ENCODE results near the gene FMO5.
"Not testable (repeated sequence)": the region's sequence is repeated elsewhere in the genome, so short reads cannot be mapped to it uniquely, and the experiment has no call there.

FMO5 gene

DNA sequence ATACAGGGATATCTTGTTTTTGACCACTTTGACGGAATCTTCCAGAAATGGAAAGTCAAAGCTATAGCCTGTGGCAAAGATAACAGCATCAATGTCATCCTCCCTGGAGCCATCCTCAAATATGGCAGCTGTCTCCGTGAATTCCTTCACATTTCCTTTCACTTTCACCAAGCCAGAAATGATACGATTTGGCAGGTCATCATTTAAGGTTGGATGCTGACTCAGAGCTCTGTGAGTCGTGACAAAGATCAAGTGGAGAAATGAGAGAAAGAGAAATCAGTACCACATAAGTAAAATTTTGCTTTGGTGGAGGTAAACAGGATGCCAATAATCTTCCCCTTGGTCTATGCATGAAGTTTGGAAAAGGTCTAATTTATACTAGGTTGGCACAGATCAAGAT is 23.9 kb downstream of the FMO5 start:
- H3K27ac ChIP-seq (ENCODE audit: low read depth, low read length): no peak overlapping the region
- no peaks in the 10 kb centered on the region for H3K9me2 ChIP-seq (replicated peaks; ENCODE audit: control insufficient read depth, low read length)
- no peaks in the 10 kb centered on the region for H3F3A ChIP-seq (ENCODE audit: control insufficient read depth, insufficient read depth)
- H3K4me1 ChIP-seq (ENCODE audit: control insufficient read depth, low read length): peaks cover 9% of the 10 kb centered on the region
- no peak overlapping the region for H3K4me3 ChIP-seq (ENCODE audit: low read length)
- H3K27me3 ChIP-seq (ENCODE audit: control insufficient read depth, low read length): no peaks in the 10 kb centered on the region
- H4K20me1 ChIP-seq (ENCODE audit: control insufficient read depth, insufficient read depth, low read depth, low read length): no peaks in the 10 kb centered on the region
- H3K36me3 ChIP-seq (ENCODE audit: control insufficient read depth, low read length): no peaks in the 10 kb centered on the region
- TF ChIP-seq, protein P1, sequence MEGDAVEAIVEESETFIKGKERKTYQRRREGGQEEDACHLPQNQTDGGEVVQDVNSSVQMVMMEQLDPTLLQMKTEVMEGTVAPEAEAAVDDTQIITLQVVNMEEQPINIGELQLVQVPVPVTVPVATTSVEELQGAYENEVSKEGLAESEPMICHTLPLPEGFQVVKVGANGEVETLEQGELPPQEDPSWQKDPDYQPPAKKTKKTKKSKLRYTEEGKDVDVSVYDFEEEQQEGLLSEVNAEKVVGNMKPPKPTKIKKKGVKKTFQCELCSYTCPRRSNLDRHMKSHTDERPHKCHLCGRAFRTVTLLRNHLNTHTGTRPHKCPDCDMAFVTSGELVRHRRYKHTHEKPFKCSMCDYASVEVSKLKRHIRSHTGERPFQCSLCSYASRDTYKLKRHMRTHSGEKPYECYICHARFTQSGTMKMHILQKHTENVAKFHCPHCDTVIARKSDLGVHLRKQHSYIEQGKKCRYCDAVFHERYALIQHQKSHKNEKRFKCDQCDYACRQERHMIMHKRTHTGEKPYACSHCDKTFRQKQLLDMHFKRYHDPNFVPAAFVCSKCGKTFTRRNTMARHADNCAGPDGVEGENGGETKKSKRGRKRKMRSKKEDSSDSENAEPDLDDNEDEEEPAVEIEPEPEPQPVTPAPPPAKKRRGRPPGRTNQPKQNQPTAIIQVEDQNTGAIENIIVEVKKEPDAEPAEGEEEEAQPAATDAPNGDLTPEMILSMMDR (IDR thresholded peaks at IDR 0.05; ENCODE audit: low read depth, low read length, poor library complexity, severe bottlenecking): no peak
- no peak for TF ChIP-seq EZH2phosphoT487 (IDR thresholded peaks at IDR 0.05; ENCODE audit: borderline replicate concordance, low read length)
- H3K4me2 ChIP-seq (ENCODE audit: low read length): no peak overlapping the region
- peaks cover 3% of the 10 kb centered on the region; the same call in 1 of the 2 replicates for H3K9me3 ChIP-seq (ENCODE audit: control insufficient read depth, insufficient read depth, low read length)
- H3K79me2 ChIP-seq (ENCODE audit: control insufficient read depth, low read length): no peaks in the 10 kb centered on the region

DNA sequence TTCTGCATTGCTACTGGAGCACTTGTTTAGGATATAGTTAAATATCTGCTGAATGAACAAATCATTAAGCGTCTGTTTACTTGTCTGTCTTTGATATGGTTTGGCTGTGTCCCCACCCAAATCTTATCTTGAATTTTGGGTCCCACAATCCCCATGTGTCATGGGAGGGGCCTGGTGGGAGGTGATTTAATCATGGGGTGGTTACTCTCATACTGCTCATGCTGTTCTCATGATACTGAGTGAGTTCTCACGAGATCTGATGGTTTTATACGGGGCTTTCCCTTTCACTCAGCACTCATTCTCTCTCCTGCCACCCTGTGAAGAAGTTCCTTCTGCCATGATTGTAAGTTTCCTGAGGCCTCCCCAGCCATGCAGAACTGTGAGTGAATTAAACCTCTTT is 27.8 kb downstream of the FMO5 start:
- H3K4me1 ChIP-seq (ENCODE audit: control insufficient read depth, low read length); H3K4me3 ChIP-seq (ENCODE audit: low read length); H3K9me2 ChIP-seq (replicated peaks; ENCODE audit: control insufficient read depth, low read length); H3K4me2 ChIP-seq (ENCODE audit: low read length); H3F3A ChIP-seq (ENCODE audit: control insufficient read depth, insufficient read depth); H3K27ac ChIP-seq (ENCODE audit: low read depth, low read length); H3K27me3 ChIP-seq (ENCODE audit: control insufficient read depth, low read length); H3K9me3 ChIP-seq (ENCODE audit: control insufficient read depth, insufficient read depth, low read length); H4K20me1 ChIP-seq (ENCODE audit: control insufficient read depth, insufficient read depth, low read depth, low read length); H3K36me3 ChIP-seq (ENCODE audit: control insufficient read depth, low read length); H3K79me2 ChIP-seq (ENCODE audit: control insufficient read depth, low read length): not testable (repeated sequence)

DNA sequence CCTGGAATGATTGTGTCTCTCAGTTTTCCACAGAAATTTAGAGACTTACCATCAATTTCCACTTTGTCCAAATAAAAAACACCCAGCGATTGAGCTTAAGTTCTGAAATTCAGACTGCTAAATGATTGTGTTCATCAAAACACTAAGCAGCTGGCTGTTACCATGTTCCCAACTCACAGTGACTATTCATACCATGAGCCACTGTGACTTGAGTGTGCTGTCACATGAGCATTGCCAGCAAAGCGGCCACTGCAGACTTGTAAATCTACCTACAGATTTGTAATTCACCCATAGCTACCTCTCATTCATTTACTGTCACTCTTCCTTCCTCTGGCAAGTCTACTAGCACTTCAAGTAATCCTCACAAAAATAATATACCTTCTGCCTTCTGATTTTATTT is 35.6 kb downstream of the FMO5 start:
- H3K4me3 ChIP-seq (ENCODE audit: low read length): no peak overlapping the region
- H3K36me3 ChIP-seq (ENCODE audit: control insufficient read depth, low read length): no peaks in the 10 kb centered on the region
- H3K27me3 ChIP-seq (ENCODE audit: control insufficient read depth, low read length): no peaks in the 10 kb centered on the region
- no peaks in the 10 kb centered on the region for H3K4me1 ChIP-seq (ENCODE audit: control insufficient read depth, low read length)
- no peaks in the 10 kb centered on the region for H3K9me2 ChIP-seq (replicated peaks; ENCODE audit: control insufficient read depth, low read length)
- H3K4me2 ChIP-seq (ENCODE audit: low read length): no peak overlapping the region
- no peak for TF ChIP-seq EZH2phosphoT487 (IDR thresholded peaks at IDR 0.05; ENCODE audit: borderline replicate concordance, low read length)
- TF ChIP-seq, protein P1 (IDR thresholded peaks at IDR 0.05; ENCODE audit: low read depth, low read length, poor library complexity, severe bottlenecking): no peak
- H3F3A ChIP-seq (ENCODE audit: control insufficient read depth, insufficient read depth): no peaks in the 10 kb centered on the region
- no peak overlapping the region for H3K27ac ChIP-seq (ENCODE audit: low read depth, low read length)
- H3K79me2 ChIP-seq (ENCODE audit: control insufficient read depth, low read length): no peaks in the 10 kb centered on the region
- H4K20me1 ChIP-seq (ENCODE audit: control insufficient read depth, insufficient read depth, low read depth, low read length): no peaks in the 10 kb centered on the region
- no peaks in the 10 kb centered on the region for H3K9me3 ChIP-seq (ENCODE audit: control insufficient read depth, insufficient read depth, low read length)

DNA sequence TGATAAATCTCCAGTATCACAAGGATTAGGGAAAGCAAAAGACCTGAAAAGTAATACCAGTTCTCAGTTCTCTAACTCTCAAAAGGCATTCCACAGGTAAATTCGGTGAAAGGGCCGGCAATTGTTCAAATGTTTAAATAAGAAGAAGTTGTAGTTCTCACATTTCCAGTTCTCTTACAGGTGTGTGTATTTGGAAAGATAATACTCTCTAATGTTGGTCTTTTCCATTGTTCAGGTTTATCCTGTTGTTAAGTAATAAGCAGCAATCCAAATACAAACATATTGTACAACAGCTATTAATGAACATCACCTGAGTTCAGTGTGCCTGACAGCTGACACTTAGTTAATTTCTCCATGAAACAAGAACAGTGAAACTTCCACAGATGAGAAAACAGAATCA is 39.7 kb downstream of the FMO5 start:
- H3K27me3 ChIP-seq (ENCODE audit: control insufficient read depth, low read length): no peaks in the 10 kb centered on the region
- no peaks in the 10 kb centered on the region for H3K36me3 ChIP-seq (ENCODE audit: control insufficient read depth, low read length)
- no peaks in the 10 kb centered on the region for H3K4me1 ChIP-seq (ENCODE audit: control insufficient read depth, low read length)
- TF ChIP-seq, protein P1 (IDR thresholded peaks at IDR 0.05; ENCODE audit: low read depth, low read length, poor library complexity, severe bottlenecking): no peak
- no peak for TF ChIP-seq EZH2phosphoT487 (IDR thresholded peaks at IDR 0.05; ENCODE audit: borderline replicate concordance, low read length)
- no peak overlapping the region for H3K27ac ChIP-seq (ENCODE audit: low read depth, low read length)
- H3K9me3 ChIP-seq (ENCODE audit: control insufficient read depth, insufficient read depth, low read length): no peaks in the 10 kb centered on the region
- H3F3A ChIP-seq (ENCODE audit: control insufficient read depth, insufficient read depth): no peaks in the 10 kb centered on the region
- H3K4me2 ChIP-seq (ENCODE audit: low read length): no peak overlapping the region
- H3K79me2 ChIP-seq (ENCODE audit: control insufficient read depth, low read length): no peaks in the 10 kb centered on the region
- no peaks in the 10 kb centered on the region for H4K20me1 ChIP-seq (ENCODE audit: control insufficient read depth, insufficient read depth, low read depth, low read length)
- H3K9me2 ChIP-seq (replicated peaks; ENCODE audit: control insufficient read depth, low read length): no peaks in the 10 kb centered on the region
- H3K4me3 ChIP-seq (ENCODE audit: low read length): no peak overlapping the region
